Nephron progenitor cell (in vitro differentiated cells): ENCODE measurements around the gene KIAA1217.

Experiments used
- DNase-seq: peaks from one replicate; pipeline ENCODE4 v3.0.0; 2021
- H3K27ac Mint-ChIP-seq: 2 replicates; pipeline ENCODE4 v1.8.0; 2021; ENCODE audit warnings: mild to moderate bottlenecking, moderate library complexity, mixed read lengths
- H3K27me3 Mint-ChIP-seq: 2 replicates; pipeline ENCODE4 v1.8.0; 2021; ENCODE audit warnings: mild to moderate bottlenecking, low read depth, mixed read lengths; ENCODE audit not compliant: poor library complexity
- H3K36me3 Mint-ChIP-seq: 2 replicates; pipeline ENCODE4 v1.8.0; 2021; ENCODE audit warnings: low read depth, mixed read lengths
- H3K4me1 Mint-ChIP-seq: 2 replicates; pipeline ENCODE4 v1.8.0; 2021; ENCODE audit warnings: mixed read lengths
- H3K4me3 Mint-ChIP-seq: 2 replicates; pipeline ENCODE4 v1.8.0; 2021; ENCODE audit warnings: mild to moderate bottlenecking, moderate library complexity, mixed read lengths
- H3K9me3 Mint-ChIP-seq: 2 replicates; pipeline ENCODE4 v1.8.0; 2021; ENCODE audit warnings: mild to moderate bottlenecking, moderate library complexity, mixed read lengths
- CTCF ChIP-seq: fragments of 200-600 bp; sonication (generic); IDR thresholded peaks from 2 replicates; pipeline ENCODE4 v1.5.0; 2021; ENCODE audit warnings: antibody characterized with exemption

The KIAA1217 gene

DNA sequence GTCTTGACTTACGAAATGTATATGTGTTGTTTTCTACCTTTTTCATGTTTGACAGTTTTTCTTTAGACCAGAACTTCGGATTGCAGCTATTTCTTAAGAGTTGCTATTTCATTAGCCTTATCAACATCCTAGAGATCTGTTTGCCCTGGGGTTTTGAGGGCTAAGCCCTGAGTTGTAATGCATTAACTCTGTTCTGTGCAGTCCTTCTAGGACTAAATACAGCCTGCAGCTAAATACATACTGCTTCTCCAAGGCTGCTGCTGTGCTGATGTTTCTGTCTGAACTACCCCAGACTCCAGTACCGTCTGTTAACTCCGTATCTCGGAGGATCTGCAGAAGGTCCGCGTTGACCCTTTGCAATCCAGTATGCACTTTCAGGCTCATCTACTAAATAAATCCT, 26.5 kb downstream of the KIAA1217 start:
- H3K36me3 Mint-ChIP-seq, result peaks cover 25% of the 10 kb centered on the region
- peaks cover 3% of the 10 kb centered on the region for H3K27me3 Mint-ChIP-seq
- no peak for TF ChIP-seq CTCF
- no peak for DNase-seq
- no peaks in the 10 kb centered on the region for H3K9me3 Mint-ChIP-seq
- no peak overlapping the region for H3K4me3 Mint-ChIP-seq
- no peak overlapping the region for H3K27ac Mint-ChIP-seq
- H3K4me1 Mint-ChIP-seq, result peaks cover 59% of the 10 kb centered on the region

- Mint-ChIP-seq H3K4me3 (peak overlapping the region; percentile 72), H3K27me3 (peaks cover 3% of the 10 kb centered on the region), H3K27ac (peak overlapping the region; percentile 97), H3K9me3 (no peaks in the 10 kb centered on the region), H3K36me3 (peaks cover 6% of the 10 kb centered on the region), H3K4me1 (peaks cover 49% of the 10 kb centered on the region)
- no peak for DNase-seq
- TF ChIP-seq CTCF, result no peak
These were observed 29.0 kb downstream of the KIAA1217 start for GRCh38 chr10:24237801-24238395.

DNA sequence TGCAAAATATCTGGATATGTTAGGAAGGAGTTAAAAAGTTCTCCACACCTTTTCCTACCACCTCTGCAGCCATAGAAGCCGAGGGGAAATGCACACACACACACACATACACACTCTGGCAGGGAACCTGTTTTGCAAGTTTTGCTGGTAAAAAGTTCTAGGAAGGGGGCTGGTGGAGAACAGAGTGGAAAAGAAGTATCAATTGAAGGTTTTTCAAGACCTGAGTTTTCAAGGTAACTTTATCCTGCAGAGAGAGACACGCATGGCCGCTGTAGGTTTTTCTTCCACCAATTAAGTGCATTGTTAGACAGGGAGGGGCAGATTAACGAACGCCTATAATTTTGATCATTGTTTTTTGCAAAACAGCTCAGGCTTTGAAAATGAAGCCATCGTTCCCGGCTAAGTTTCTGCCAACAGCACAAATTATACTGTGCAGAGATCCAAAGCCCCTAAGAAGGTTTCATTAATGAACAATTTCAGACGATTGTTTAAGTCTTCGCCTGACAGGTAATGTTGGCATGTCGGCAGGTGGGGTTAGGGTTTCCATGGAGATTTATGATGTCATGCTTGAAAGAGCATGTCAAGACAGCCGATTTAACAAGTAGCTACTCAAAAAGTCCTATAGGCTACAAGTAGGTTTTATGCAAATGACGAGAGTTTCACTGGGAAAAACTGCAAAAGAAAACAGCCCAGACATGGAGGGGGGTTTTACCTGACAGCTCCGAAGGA, 29.7 kb downstream of the KIAA1217 start:
- TF ChIP-seq CTCF, result no peak
- Mint-ChIP-seq H3K27ac (peak overlapping the region; percentile 97), H3K4me1 (peaks cover 46% of the 10 kb centered on the region), H3K27me3 (peaks cover 3% of the 10 kb centered on the region), H3K36me3 (peaks cover 6% of the 10 kb centered on the region), H3K4me3 (peak overlapping the region; percentile 72), H3K9me3 (no peaks in the 10 kb centered on the region)
- peak; percentile 20 for DNase-seq

GRCh38 chr10:24239289-24240040, 30.5 kb downstream of the KIAA1217 start:
- Mint-ChIP-seq H3K27ac (peak overlapping the region; percentile 97), H3K4me1 (peaks cover 46% of the 10 kb centered on the region), H3K4me3 (peak overlapping the region; percentile 72), H3K36me3 (peaks cover 6% of the 10 kb centered on the region), H3K27me3 (peaks cover 3% of the 10 kb centered on the region), H3K9me3 (no peaks in the 10 kb centered on the region)
- TF ChIP-seq CTCF, result no peak
- DNase-seq, result no peak

- H3K27ac Mint-ChIP-seq, result peak overlapping the region; percentile 94
- peaks cover 6% of the 10 kb centered on the region for H3K27me3 Mint-ChIP-seq
- H3K36me3 Mint-ChIP-seq, result no peaks in the 10 kb centered on the region
- DNase-seq, result no peak
- no peaks in the 10 kb centered on the region for H3K9me3 Mint-ChIP-seq
- H3K4me1 Mint-ChIP-seq, result peaks cover 46% of the 10 kb centered on the region
- no peak for TF ChIP-seq CTCF
- peak overlapping the region; percentile 72 for H3K4me3 Mint-ChIP-seq
These were observed 31.3 kb downstream of the KIAA1217 start for GRCh38 chr10:24240041-24240751.
